Endothelial cell of umbilical vein (primary cell): ENCODE data around the gene PIK3R1. TPM values are rescaled to one million over a fixed set of nuclear protein-coding genes. Genes with fewer than 3 reads are reported as not detected.

ENCODE experiments used
- BruUV-seq: library from RNA; stranded (reverse); fragments of 400-500 nt; replicated peaks from 2 replicates; lab custom pipeline; 2021; lab: Mats Ljungman, UMichigan
- CTCF ChIA-PET: fragments of 300-600, 350-600 bp; sonication (Branson Sonifier 250); formaldehyde crosslinking; loops from one replicate; lab custom pipeline; 2021; ENCODE audit warnings: antibody characterized with exemption, inconsistent platforms; lab: Charles Lee
- POLR2A ChIA-PET: fragments of 300-600, 350-600 bp; sonication (Branson Sonifier 250); formaldehyde crosslinking; loops from one replicate; lab custom pipeline; 2021; ENCODE audit warnings: antibody characterized with exemption, inconsistent platforms; lab: Charles Lee
- DNase-seq: peaks from one replicate; pipeline ENCODE4 v3.0.0-alpha.2; 2011; ENCODE audit warnings: low read depth, low spot score
- FAIRE-seq: peaks from 2 replicates; lab custom pipeline; 2011; peaks lifted over from hg19 to GRCh38; lab: Jason Lieb, UNC
- H2AFZ ChIP-seq: 2 replicates; pipeline ENCODE4 v1.6.0; 2012; ENCODE audit warnings: low read depth, low read length, control low read depth, inconsistent platforms
- H3K27ac ChIP-seq: 2 replicates; pipeline ENCODE4 v1.5.1; 2011; ENCODE audit warnings: low read depth, mild to moderate bottlenecking, control low read depth, low read length, moderate library complexity; ENCODE audit not compliant: insufficient read depth
- H3K27me3 ChIP-seq, 2 experiments: 2 replicates each; pipeline versions ENCODE4 v1.6.0 to v1.6.1; 2011; ENCODE audit warnings: low read length in 2 of 2, mixed read lengths in 1 of 2; ENCODE audit not compliant: control insufficient read depth in 2 of 2, insufficient read depth in 2 of 2
- H3K36me3 ChIP-seq, 2 experiments: 2 replicates in 1 of 2; 3 replicates in 1 of 2; pipeline ENCODE4 v1.5.1; 2011; ENCODE audit warnings: low read length in 2 of 2, mild to moderate bottlenecking in 1 of 2, moderate library complexity in 1 of 2; ENCODE audit not compliant: control insufficient read depth in 2 of 2, insufficient read depth in 2 of 2; ENCODE audit errors: extremely low read depth in 1 of 2
- H3K4me1 ChIP-seq: 3 replicates; pipeline ENCODE4 v1.5.1; 2011; ENCODE audit warnings: mild to moderate bottlenecking, low read length; ENCODE audit not compliant: control insufficient read depth, insufficient read depth; ENCODE audit errors: extremely low read depth
- H3K4me2 ChIP-seq: 2 replicates; pipeline ENCODE4 v1.6.1; 2011; ENCODE audit warnings: low read length, control low read depth, mixed read lengths; ENCODE audit not compliant: insufficient read depth
- H3K4me3 ChIP-seq, 3 experiments: fragments of 200-600 bp in 1 of 3; sonication (generic), shearing (Covaris generic) in 1 of 3; replicated peaks in 1 of 3; 2 replicates each; pipeline ENCODE4 v1.5.1; 2011 to 2016; ENCODE audit warnings: control low read depth in 3 of 3, low read length in 3 of 3, mild to moderate bottlenecking in 2 of 3, inconsistent platforms in 1 of 3, low read depth in 1 of 3, moderate library complexity in 1 of 3; ENCODE audit not compliant: insufficient read depth in 1 of 3
- H3K79me2 ChIP-seq: 2 replicates; pipeline ENCODE4 v1.6.0; 2012; ENCODE audit warnings: low read length, inconsistent platforms; ENCODE audit not compliant: control insufficient read depth, insufficient read depth
- H3K9ac ChIP-seq: replicated peaks from 2 replicates; pipeline ENCODE3; 2011; ENCODE audit warnings: low read length, control low read depth; ENCODE audit not compliant: insufficient read depth; ENCODE audit errors: extremely low read depth
- H3K9me1 ChIP-seq: replicated peaks from 3 replicates; pipeline ENCODE4 v1.6.0; 2011; ENCODE audit warnings: mild to moderate bottlenecking, low read length; ENCODE audit not compliant: control insufficient read depth, insufficient read depth; ENCODE audit errors: extremely low read depth
- H3K9me3 ChIP-seq: replicated peaks from 2 replicates; pipeline ENCODE4 v1.5.1; 2012; ENCODE audit warnings: low read length, inconsistent platforms; ENCODE audit not compliant: control insufficient read depth, insufficient read depth
- H4K20me1 ChIP-seq: replicated peaks from 2 replicates; pipeline ENCODE3; 2011; ENCODE audit warnings: mild to moderate bottlenecking, low read length; ENCODE audit not compliant: control insufficient read depth, insufficient read depth; ENCODE audit errors: extremely low read depth
- EZH2 ChIP-seq: IDR thresholded peaks from 2 replicates; pipeline ENCODE4 v1.6.1; 2012; ENCODE audit warnings: borderline replicate concordance, low read depth, mild to moderate bottlenecking, moderate library complexity, low read length, inconsistent platforms; ENCODE audit not compliant: severe bottlenecking
- FOS ChIP-seq: IDR thresholded peaks from 2 replicates; pipeline ENCODE4 v1.6.1; 2011; ENCODE audit warnings: mild to moderate bottlenecking, low read length, moderate library complexity, borderline replicate concordance; ENCODE audit not compliant: insufficient read depth
- GATA2 ChIP-seq: IDR thresholded peaks from 2 replicates; pipeline ENCODE4 v1.7.0; 2011; ENCODE audit warnings: low read depth, mild to moderate bottlenecking, moderate library complexity, mixed read lengths, low read length; ENCODE audit not compliant: insufficient read length, insufficient read depth
- JUN ChIP-seq: IDR thresholded peaks from 2 replicates; pipeline ENCODE4 v1.6.1; 2011; ENCODE audit warnings: borderline replicate concordance, low read depth; ENCODE audit not compliant: insufficient read length, insufficient read depth
- POLR2AphosphoS5 ChIP-seq: IDR thresholded peaks from 2 replicates; pipeline ENCODE4 v1.6.1; 2012; ENCODE audit warnings: low read depth, mild to moderate bottlenecking, control low read depth, low read length, moderate library complexity; ENCODE audit not compliant: insufficient read depth
- dilution Hi-C: fragments of 300-500 bp; cut with MboI; formaldehyde crosslinking; loops from one replicate; pipeline ENCODE4 v1.15.0; 2019; ENCODE audit warnings: low sequenced_read_pairs; ENCODE audit not compliant: extremely low pct_ligation_motif_present
- intact Hi-C: fragments of 100-400 bp; cut with micrococcal nuclease; formaldehyde crosslinking; loops from one replicate; pipeline ENCODE4 v1.10.0; 2022
- polyA plus RNA-seq, 4 experiments: library from polyadenylated mRNA; depleted of rRNA in 3 of 4; stranded (reverse) in 3 of 4; unstranded in 1 of 4; fragments of >200 nt; gene quantifications; 2 replicates each; pipeline versions ENCODE4 v1.2.1 to v1.2.3, GENCODE V29; 2011 to 2012; ENCODE audit warnings: missing spikeins in 1 of 4
- total RNA-seq: library from RNA; stranded (reverse); gene quantifications from 2 replicates; pipeline ENCODE4 v1.2.3, GENCODE V29; 2021
- TF ChIP-seq, protein P1 (sequence below), 2 donors: IDR thresholded peaks; 1 replicate in 1 of 2; 2 replicates in 1 of 2; pipeline ENCODE4 v1.5.1; 2011; ENCODE audit warnings: low read length in 2 of 2, mild to moderate bottlenecking in 2 of 2, moderate library complexity in 2 of 2, control low read depth in 1 of 2, inconsistent platforms in 1 of 2, low read depth in 1 of 2; ENCODE audit not compliant: insufficient read depth in 1 of 2; ENCODE audit errors: extremely low read depth in 1 of 2

PIK3R1 gene
- total and polyA plus RNA-seq, 2 donors (not counting 3 experiments of a cell fraction or from before 2014, with no cell fraction given), result 2.8 to 30.0 TPM

DNA sequence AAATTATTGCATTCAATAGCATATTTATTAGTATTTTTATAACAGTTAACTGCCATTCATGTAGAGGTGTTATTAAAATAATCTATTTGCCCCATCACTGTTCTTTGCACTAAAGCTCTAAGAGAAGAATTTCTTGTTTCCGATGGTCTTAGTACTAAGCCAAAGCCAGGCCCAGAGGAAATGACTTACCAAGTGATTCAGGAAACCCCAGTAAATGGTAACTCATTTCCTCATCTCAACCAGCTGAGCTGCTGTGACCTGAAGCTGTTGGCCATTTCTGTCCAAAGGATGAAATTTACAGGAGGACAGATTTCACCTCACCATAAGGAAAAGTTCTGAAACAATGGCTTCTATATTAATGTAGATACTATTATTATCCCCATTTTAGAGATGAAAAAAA lies 117.0 kb downstream of the PIK3R1 start:
- no peaks in the 10 kb centered on the region for H4K20me1 ChIP-seq
- no peaks in the 10 kb centered on the region for H3K79me2 ChIP-seq
- ChIA-PET CTCF (interaction anchor here (1.0 to 4.7 kb wide), 4 partner anchors 27 to 117 kb away, joined by 4 to 30 read pairs (median 4); partner anchors contain the start of gene PIK3R1), POLR2A (interaction anchor here (0.8 kb wide), 1 partner anchor 110 kb away, joined by 3 read pairs; no protein-coding TSS in a partner anchor)
- H3K27me3 ChIP-seq, result no peaks in the 10 kb centered on the region
- H3K9me3 ChIP-seq, result no peaks in the 10 kb centered on the region
- no TSS peak for BruUV-seq
- H3K4me3 ChIP-seq, result no peak overlapping the region
- peak overlapping the region; percentile 56 for H3K27ac ChIP-seq
- peaks cover 41% of the 10 kb centered on the region for H3K4me1 ChIP-seq
- intact Hi-C loops (loop anchor here (1.0 to 2.0 kb wide), 2 partner anchors 44 to 102 kb away; no protein-coding TSS in a partner anchor), dilution Hi-C loops (no loop called here)
- no peaks in the 10 kb centered on the region for H3K36me3 ChIP-seq
- peak overlapping the region; percentile 85 for H3K4me2 ChIP-seq
- TF ChIP-seq POLR2AphosphoS5 (peak; percentile 84), GATA2 (peak; percentile 89), JUN (peak; percentile 69), EZH2 (no peak), FOS (peak; percentile 93)
- TF ChIP-seq, protein P1, sequence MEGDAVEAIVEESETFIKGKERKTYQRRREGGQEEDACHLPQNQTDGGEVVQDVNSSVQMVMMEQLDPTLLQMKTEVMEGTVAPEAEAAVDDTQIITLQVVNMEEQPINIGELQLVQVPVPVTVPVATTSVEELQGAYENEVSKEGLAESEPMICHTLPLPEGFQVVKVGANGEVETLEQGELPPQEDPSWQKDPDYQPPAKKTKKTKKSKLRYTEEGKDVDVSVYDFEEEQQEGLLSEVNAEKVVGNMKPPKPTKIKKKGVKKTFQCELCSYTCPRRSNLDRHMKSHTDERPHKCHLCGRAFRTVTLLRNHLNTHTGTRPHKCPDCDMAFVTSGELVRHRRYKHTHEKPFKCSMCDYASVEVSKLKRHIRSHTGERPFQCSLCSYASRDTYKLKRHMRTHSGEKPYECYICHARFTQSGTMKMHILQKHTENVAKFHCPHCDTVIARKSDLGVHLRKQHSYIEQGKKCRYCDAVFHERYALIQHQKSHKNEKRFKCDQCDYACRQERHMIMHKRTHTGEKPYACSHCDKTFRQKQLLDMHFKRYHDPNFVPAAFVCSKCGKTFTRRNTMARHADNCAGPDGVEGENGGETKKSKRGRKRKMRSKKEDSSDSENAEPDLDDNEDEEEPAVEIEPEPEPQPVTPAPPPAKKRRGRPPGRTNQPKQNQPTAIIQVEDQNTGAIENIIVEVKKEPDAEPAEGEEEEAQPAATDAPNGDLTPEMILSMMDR (IDR thresholded peaks at IDR 0.05; ENCODE audit: extremely low read depth in 1 of 2, insufficient read depth in 1 of 2, low read depth in 1 of 2, low read length in 2 of 2), result no peak
- FAIRE-seq (peak; percentile 96), DNase-seq (peak; percentile 70)
- no peak overlapping the region for H3K9ac ChIP-seq
- H2AFZ ChIP-seq, result no peak overlapping the region
- H3K9me1 ChIP-seq, result no peaks in the 10 kb centered on the region
